ENCODE measurements around the gene ARHGAP10. TPM values are rescaled to one million over a fixed set of nuclear protein-coding genes. Genes with fewer than 3 reads are reported as not detected.
"Not testable (repeated sequence)": the region's sequence is repeated elsewhere in the genome, so short reads cannot be mapped to it uniquely, and the experiment has no call there.

Gene ARHGAP10
- total RNA-seq, 1 donor from 2014 or later, result 4.8 TPM

DNA sequence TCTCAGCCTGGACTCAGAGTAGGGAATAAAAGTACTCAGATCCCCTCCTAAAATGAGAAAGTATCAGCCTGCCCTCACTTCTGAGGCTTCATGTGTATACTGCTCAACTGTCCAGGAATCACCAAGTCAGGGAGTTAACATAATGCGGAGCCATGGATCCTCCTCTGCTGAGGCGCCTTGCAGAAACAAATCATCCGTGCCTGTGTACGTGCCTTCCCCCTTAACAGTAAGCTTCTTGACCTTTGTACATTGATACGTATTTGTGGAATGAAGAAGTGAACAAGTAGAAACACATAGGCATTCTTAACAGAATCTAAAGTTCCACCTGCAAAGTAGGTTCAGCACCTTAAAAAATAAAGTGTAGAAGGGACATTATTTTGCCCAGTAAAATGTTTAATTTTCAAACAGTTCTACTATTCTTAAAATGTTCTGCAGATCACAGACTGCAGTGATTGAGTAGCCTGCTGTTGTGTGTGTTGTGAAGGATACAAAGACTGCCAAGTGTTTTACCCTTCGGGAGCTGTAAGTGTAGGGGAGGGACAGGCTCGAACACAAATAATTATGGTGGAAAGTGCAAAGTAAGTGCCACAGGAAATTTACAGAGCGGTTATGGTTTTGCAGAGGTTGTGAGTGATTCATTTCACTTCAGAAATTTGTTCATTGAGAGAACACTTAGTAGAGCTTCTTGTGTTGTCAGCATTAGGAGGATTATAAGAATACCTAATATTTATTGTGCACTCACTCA lies 61.9 kb downstream of the ARHGAP10 start:
- DNase-seq (ENCODE audit: low read depth in 2 of 2), result no peak

DNA sequence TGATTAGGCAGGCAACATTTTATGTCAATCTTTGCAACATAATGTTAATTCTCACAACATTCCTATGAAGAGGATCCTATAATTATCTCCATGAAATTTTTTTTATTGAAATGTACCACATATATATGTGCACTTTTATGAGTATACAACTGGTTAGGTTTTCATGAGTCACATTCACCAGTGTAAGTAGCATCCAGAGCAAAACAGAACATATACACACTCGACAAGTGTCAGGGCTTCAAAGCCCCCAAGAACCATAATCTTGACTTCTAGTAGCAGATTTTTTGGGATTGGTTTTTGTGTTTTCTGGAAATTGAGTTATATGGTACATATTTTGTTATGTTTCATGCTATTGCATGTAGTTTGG lies 62.4 kb downstream of the ARHGAP10 start:
- no peak for DNase-seq (ENCODE audit: low read depth in 2 of 2)

DNA sequence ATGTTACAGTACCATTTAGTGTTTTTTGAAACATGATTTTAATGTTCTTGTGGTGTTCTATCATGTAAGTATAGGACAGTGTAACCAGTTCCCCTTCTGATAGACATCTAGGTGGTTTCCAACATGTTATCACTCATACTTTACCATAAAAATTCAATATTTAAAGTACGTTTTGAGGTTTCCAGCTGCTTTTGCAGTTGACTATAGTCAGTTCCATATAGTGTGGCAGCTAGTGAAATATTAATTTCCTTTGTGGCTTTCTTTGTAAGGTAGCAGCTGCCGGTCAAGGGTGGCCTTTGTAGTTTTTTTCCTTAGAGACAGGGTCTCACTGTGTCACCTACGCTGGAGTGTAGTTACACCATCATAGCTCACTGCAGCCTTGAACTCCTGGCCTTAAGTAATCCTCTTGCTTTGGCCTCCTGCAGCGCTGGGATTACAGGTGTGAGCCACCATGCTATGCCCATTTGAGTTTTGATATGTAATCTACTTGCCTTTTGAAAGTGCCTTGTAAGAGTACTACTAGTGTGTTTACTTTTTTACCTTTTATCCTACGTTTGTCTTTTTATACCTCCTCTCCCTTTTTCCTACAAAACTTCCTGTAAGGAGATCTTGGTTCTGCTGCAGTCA lies 63.0 kb downstream of the ARHGAP10 start:
- no peak for DNase-seq (ENCODE audit: low read depth in 2 of 2)

DNA sequence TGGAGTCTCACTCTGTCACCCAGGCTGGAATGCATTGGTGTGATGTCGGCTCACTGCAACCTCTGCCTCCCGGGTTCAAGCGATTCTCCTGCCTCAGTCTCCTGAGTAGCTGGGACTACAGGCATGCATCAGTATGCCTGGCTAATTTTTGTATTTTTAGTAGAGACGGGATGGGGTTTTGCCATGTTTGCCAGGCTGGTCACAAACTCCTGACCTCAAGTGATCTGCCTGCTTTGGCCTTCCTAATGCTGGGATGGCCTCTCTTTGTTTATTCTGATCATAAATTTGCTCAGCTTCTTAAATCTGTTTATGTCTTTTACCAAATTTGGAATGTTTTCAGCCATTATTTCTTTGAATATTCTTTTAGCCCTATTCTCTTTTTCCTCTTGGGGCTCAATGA lies 67.2 kb downstream of the ARHGAP10 start:
- not testable (repeated sequence) for DNase-seq (ENCODE audit: low read depth in 2 of 2)

DNA sequence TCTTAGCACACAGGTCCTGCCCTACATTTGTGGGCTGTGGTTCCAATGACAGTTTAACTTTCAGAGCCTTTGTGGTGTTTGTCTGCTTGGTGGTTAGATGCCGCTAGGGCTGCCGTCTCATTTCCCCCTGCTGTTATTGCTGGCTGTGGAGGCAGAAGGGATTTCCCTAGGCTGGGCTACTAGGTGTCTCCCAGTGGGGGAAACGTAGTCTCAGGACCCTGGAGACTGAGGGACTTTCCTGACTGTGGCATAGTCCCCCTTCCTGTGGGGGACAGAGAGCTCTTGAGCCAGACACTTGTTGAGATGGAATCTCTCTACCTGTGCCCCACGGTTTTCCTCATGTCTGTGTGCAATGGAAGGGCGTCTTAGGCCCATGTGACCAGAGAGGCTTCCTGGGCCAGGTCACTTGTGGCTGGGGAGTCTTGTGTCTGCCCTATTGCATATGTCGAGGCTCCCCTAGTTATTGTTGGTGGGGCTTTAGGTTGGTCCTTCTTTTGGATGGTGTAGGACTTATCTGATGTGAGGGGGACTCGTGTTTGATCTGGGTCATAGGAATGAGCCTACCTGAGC lies 68.2 kb downstream of the ARHGAP10 start:
- DNase-seq (ENCODE audit: low read depth in 2 of 2), result peak; percentile 13 to 65

DNA sequence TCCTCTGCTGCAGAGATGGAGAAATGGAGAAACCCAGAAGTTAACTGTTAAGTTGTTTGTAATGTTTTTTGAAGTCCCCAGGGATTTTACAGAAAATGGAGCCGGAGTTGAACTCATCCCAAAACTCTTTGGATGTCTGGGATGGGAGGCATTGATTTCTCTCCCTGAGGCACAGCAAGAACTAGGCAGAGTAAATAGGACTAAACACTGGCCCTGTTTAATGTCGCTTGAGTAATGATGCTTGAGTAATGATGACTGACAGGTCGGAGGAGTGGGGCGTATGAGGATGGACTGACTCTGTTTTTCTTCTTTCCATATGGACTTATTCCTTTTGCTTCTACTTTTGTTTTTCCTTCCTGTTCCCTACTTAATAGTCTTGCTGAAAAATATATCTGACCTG lies 69.9 kb downstream of the ARHGAP10 start:
- DNase-seq (ENCODE audit: low read depth in 2 of 2), result no peak

DNA sequence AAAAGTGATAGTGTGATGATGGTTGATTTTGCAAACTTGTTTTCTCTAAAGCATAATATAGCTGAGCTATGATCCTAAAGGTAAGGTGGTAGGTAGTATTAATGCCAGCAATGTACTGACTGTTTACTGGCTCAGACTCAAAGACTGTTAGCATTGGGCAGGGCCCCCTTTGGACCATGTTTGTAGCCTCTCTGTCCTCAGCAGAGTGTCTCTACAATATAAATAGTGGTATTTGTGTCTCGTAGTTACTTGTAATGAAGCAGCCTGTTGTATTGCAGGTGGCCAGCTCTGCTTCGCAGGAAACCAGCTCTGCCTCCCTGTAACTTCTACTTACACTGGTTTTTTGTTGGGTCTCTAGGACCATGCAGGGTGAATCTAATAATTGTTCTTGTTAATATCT lies 70.5 kb downstream of the ARHGAP10 start:
- no peak for DNase-seq (ENCODE audit: low read depth in 2 of 2)

DNA sequence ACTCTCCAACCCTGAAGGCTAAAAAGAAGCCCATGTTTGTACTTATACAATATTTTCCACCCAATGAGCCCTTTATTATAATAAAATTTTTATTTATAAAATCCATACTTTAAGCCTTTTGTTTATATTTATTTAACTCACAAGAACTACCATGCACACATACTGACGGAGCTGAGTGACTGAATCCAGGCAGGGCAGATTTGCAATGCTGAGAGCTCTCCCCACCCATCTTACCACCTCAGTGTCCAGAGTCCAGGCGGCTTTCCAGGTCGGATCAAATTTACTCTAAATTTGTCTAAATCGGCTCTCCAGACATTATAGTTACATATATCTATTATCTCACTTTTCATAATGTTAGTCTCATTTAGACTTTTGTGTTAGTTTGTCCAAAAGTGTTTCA lies 74.1 kb downstream of the ARHGAP10 start:
- no peak for DNase-seq (ENCODE audit: low read depth in 2 of 2)

DNA sequence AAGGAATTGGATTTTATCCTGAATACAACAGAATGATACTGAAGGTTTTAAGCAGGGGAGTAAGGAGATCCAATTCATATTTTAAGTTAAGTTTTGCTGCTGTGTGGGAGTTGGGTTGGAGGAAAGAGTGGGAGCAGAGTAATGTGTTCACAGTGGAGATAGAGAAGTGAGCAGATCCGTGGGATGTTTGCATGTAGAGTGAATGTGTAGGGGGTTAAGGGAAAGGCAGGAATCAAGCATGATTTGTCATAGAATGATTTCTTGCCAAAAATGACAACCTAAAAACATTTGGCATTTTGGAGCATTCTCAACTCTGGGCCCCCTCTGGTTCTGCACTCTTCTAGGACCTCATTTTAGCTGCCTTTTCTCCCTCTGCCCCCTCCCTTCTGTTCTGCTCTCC lies 76.6 kb downstream of the ARHGAP10 start:
- no peak for DNase-seq (ENCODE audit: low read depth in 2 of 2)

DNA sequence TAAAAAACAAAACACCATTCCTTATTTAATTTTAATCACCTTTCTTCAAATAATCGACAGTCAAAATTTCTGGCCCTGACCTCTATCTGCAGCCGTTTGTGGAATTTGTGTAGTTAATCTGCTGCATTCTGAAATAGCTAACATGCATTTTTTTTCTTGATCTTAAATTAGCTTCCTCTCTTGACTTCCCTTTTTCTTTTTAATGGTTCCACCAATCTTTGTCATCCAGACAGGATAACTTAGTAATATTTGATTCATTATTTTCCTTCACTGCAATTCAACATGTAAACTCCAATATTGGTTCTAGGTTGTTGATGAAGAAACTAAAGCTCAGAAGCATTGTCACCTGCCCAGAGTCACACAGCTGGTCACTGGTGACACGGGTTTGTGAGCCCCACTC lies 77.3 kb downstream of the ARHGAP10 start:
- DNase-seq (ENCODE audit: low read depth in 2 of 2), result no peak

DNA sequence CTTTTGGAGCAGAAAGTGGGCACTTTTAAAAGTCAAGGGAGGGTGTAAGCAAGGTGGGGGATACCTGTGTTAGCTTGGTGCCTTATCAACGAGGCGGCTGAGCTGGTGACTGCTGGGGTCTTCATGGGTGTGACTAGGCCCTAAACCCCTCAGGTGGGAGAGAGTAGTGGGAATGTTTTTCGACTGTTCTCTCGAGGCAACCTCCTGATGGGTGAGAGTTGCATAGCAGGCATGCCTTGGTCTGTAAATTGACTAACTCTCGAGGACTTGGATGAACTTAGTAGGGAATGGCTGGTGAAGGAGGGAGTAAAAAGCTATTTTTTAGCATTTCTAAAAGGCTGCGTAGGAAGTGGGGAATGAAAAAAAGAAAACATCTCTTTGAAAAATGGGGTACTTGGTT lies 80.0 kb downstream of the ARHGAP10 start:
- DNase-seq (ENCODE audit: low read depth in 2 of 2), result no peak

DNA sequence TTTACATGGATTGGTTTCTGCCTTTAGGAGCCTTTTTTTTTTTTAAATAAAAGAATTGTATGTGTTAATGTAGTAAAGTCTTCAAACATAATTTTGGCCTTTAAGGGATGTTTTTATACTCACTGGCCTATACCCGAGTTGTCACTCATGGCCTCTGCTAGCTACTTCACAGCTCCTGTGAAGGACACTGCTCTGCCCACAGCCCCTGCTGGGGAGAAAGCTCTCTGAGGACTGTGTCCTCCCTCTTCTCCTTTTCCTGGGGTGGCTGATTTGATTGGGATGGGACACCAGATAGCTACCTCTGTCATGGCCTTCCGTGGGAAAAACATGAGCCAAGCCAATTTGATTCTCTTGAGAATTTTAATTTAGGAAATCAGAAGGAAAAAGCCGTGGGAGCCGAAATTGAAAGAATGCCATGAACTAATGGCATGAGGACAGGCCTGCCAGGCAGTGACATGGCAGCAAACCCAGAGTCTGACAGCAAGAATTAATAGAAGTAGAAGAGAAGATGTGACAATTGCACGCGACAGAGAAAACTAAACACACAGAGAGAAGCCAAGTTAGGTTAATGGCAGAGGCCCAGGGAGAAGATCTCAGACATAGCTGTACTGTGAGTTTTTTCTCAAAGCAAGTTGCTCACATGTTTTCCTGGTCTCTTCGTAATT lies 81.4 kb downstream of the ARHGAP10 start:
- no peak for DNase-seq (ENCODE audit: low read depth in 2 of 2)

DNA sequence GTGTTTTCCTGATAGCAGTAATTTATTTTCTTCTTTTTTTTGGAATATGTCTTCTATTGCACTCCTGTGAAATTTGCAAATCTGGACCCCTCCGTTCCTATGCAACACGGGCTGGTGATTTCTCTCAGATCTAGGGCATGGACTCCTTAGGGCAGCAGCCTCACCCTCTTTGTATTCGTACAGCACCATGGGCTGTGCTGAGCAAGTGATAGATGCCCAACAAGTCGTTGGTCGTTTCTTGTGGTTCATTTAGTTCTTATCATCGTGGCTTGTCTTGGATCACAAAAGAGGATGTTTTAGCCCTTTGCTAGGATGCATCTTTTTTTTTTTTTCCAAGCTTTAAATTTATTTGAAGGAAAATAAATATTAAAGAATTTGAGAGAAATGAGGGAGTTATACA lies 82.1 kb downstream of the ARHGAP10 start:
- no peak for DNase-seq (ENCODE audit: low read depth in 2 of 2)

DNA sequence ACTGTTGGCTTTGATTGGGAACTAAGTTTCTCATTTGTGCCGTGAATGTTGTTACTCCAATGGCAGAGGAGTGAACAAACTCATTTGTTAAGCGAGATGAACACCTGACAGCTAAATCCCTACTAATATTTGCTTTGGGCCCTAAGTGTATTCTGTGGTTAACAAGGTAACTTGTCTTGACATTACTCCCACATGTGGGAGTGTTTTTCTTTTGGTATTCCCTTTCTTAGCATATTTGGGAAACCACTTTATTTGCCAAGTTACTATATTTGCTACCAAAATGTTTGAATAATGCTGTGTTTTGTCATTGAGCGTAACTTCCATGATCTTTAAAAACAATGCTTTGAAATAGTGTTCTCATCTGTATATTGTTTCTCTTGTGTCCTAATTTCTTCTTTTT lies 82.5 kb downstream of the ARHGAP10 start:
- DNase-seq (ENCODE audit: low read depth in 2 of 2), result no peak

DNA sequence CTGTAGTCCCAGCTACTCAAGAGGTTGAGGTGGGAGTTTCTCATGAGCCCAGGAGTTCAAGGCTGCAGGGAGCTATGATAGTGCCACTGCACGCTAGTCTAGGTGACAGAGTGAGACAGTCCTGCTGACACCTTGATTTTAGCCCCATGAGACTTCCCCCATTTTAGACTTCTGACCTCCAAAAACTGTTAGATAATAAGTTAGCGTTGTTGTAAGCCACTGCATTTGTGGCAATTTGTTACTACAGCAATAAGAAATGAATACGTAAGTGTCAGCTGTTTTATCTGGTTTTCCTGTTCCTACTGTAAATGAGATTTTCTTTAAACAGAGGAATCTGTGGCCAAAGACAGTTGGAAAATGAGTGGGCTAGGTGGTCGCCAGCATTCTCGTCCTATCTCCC lies 83.9 kb downstream of the ARHGAP10 start:
- DNase-seq (ENCODE audit: low read depth in 2 of 2), result peak; percentile 18 to 37

DNA sequence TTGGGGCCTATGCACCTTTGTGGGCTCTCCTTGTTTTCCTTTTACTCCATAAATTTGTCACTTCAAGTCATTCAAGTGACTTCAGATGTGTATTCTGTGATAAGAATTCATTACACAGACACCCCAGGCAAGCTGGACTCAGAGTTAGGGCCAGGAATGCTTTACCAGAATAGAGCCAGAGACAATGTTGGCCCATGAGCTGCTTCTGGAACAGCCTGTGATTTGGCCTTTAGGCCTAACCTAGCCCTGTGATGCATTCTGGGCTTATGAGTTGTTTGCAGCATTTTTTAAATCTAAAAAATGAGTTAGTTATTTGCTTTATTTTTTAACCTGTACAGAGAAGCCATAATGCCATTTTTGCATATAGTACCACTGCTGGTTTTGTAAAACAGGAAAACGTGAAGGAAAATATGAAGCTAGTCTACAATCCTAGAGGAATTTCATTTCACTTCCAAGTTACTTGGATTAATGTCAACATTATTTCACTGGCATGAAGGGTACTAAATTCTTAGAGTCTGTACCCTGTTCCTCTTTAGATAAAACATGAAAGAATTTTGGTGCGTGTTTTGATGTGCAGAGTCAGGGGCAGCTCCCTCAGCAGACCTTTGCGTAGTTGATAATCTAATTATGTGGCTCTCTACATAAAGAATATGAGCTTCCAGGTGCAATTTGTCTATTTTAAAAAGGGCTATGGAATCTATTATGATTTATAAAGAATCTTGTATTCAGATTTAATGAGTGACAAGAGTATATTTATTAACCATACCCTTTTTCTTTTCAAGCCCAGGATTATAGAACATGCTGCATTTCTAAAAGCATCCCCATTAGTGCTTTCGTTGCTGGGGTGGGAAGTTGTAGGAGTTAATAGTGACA lies 84.7 kb downstream of the ARHGAP10 start:
- DNase-seq (ENCODE audit: low read depth in 2 of 2), result no peak

DNA sequence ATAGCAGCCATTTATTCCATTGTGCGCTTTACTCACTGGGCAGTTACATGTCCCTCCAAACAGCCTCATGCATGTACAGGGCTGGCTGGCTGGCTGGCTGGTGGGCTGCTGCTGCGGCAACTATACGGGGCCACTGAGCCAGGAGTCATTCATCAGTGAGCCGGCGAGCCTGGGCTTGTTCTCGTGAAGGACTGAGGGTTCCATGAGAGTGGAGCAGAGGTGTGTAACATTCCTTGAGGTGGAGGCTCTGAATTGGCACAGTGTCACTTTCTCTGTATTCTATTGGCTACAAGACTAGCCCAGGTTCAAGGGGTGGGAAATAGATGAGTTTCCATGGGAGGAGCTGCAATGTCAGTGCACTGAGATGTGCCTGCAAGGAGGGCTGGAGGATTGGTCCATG lies 89.1 kb downstream of the ARHGAP10 start:
- no peak for DNase-seq (ENCODE audit: low read depth in 2 of 2)

DNA sequence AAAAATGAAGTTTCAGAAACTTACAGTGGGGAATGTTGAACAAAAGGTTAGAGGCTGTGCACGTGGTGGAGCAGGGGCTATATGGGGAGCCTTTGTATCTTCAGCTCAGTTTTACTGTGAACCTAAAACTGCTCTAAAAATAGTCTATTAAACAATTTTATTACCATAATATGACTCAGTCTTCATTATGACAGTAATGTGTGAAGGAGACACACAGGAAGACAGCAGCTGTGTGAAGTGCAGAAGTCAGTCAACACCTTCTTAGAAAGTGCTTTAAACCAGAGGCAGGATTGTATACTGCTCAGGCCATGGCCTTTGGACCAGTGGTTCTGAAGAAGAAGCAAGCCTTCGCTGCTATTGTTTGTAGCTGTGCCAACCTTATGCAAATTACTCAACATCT lies 89.7 kb downstream of the ARHGAP10 start:
- DNase-seq (ENCODE audit: low read depth in 2 of 2), result peak in 1 of 2 donors; percentile 26

DNA sequence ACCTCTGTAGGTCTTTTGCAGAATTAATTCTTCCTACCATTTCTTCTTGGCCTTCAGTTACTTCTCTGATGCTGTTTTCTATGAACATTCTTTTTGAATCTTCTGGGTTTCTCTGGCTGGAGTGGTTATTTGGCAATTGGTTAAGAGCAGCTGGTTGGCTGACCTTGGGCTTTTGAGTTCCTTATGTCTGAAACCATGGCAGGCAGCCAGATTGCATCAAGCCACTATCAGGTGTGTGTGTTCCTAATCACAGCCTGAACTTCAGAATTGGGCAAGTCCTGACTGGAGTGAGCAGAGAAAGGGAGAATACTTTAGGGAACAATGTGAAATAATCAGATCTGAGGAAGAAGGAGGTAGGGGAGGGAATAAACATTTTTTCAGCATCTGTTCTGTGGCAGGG lies 90.2 kb downstream of the ARHGAP10 start:
- peak; percentile 30 to 52 for DNase-seq (ENCODE audit: low read depth in 2 of 2)

DNA sequence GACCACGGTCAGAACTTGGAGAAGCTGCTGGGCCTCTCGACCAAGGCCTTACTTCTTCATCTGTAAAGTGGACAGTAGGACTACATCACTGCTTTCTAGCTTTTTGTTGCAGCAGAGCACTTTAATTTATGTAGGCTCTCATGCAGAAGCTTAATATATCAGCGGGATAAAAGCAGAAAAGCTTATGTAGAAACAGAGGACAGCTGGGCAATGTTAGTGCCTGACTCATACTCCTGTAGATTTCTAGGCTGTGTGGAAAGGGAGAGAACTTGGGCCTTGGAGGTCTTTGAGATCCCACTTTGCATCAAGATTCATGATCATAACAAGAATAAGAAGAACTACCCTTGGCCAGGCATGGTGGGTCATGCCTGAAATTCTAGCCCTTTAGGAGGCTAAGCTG lies 91.2 kb downstream of the ARHGAP10 start:
- DNase-seq (ENCODE audit: low read depth in 2 of 2), result no peak

DNA sequence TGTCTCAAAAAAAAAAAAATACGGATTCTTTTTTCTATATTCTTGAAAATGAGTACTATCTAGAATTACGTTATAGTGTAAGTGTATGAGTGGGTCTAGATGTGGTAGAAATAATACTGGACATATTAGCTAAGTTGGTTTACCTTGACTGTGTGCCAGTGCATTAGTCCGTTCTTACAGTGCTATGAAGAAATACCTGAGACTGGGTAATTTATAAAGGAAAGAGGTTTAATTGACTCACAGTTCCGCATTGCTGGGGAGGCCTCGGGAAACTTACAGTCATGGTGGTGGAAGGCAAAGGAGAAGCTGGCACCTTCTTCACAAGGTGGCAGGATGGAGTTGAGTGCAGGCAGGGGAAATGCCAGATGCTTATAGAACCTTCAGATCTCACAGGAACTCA lies 92.4 kb downstream of the ARHGAP10 start:
- DNase-seq (ENCODE audit: low read depth in 2 of 2), result no peak

DNA sequence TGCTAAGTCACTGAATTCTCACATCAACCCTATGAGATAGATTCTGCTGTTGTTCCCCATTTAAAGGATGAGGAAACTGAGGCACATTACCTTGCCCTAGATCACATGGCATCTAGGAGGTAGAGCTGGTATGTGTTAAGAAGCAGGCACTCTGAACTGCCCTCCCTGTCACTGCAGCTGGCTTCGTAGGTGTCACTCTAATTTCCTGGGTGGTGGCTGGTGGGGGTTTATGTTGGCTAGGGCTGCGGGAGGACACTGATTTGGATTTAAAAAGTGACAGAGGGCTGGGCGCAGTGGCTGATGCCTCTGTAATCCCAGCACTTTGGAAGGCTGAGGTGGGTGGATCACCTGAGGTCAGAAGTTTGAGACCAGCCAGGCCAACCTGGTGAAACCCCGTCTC lies 93.0 kb downstream of the ARHGAP10 start:
- DNase-seq (ENCODE audit: low read depth in 2 of 2), result no peak
